ENCODE measurements around the gene HLCS. TPM values are rescaled to one million over a fixed set of nuclear protein-coding genes. Genes with fewer than 3 reads are reported as not detected.

HLCS gene
- total RNA-seq, 1 experiment from 2014 or later = 12.7 TPM

DNA sequence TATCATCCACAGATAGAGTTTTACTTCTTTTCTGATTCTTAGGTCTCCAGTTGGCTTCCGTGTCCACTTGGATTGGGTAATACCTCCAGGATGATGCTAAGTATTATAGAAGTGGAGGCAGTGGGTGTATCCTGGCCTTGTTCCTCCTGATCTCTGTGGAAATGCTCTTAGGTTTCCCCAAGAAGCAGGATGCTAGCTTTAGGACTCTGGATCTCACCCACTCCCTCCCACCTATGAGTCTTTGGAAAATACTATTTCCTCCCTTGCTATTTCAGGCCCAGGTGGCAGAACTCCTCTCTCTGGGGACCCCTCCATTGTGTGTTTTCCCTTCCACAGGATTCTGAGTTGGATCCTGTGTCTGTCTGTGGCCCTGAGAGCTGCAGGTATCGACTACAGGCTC is 180.9 kb downstream of the HLCS start:
- WGBS (ENCODE audit: extremely low coverage, insufficient read length, low lambda C conversion rate) = no CpG with 5 or more reads among the region's 2 CpGs
- H3T11ph ChIP-seq (ENCODE audit: low read length) = no peak overlapping the region
- no peak overlapping the region for H2BK15ac ChIP-seq (ENCODE audit: low read depth, low read length)
- no peak overlapping the region for H2AK5ac ChIP-seq (ENCODE audit: insufficient read length, low read length)
- no peak overlapping the region for H3K23ac ChIP-seq (ENCODE audit: insufficient read length, low read depth, low read length)
- no peak overlapping the region for H3K27ac ChIP-seq (ENCODE audit: insufficient read length, low read depth, low read length)
- no peak overlapping the region for H3K4me2 ChIP-seq (ENCODE audit: insufficient read depth, insufficient read length, low read length)
- Mint-ChIP-seq H3K4me3 (no peak overlapping the region), H3K4me1 (peaks cover 9 to 14% of the 10 kb centered on the region in 2 experiments), H3K36me3 (ENCODE audit: insufficient read depth in 1 of 3, low read depth in 3 of 3) (peaks cover 2 to 11% (median 8%) of the 10 kb centered on the region in 3 experiments; a peak in 5 of 7 replicates), H3K27me3 (ENCODE audit: low read depth) (no peaks in the 10 kb centered on the region), H3K9me3 (peaks cover 9% of the 10 kb centered on the region in 2 experiments), H3K27ac (0 out of 7 replicates have a peak overlapping the region, but pooled peaks of 1 of the 3 experiments have one; percentile 15)
- no peak overlapping the region for H3K4ac ChIP-seq (ENCODE audit: low read depth, low read length)
- peaks cover 2% of the 10 kb centered on the region; the same call in 1 of the 2 replicates for H3K4me1 ChIP-seq (ENCODE audit: insufficient read depth, low read length)
- H2BK5ac ChIP-seq (ENCODE audit: insufficient read length, low read length) = no peak overlapping the region
- no peak overlapping the region for H2BK12ac ChIP-seq (ENCODE audit: insufficient read length, low read depth, low read length)
- H2BK120ac ChIP-seq (ENCODE audit: low read depth, low read length, poor library complexity, severe bottlenecking) = no peak overlapping the region
- no peaks in the 10 kb centered on the region for H3K23me2 ChIP-seq (ENCODE audit: insufficient read length, low read depth, low read length, poor library complexity, severe bottlenecking)
- no peak overlapping the region for H3K18ac ChIP-seq (ENCODE audit: insufficient read length, low read depth, low read length)
- H3K79me1 ChIP-seq (ENCODE audit: insufficient read depth, low read depth, low read length, poor library complexity, severe bottlenecking) = no peaks in the 10 kb centered on the region
- no peak overlapping the region for H2BK20ac ChIP-seq (ENCODE audit: low read depth, low read length, poor library complexity, severe bottlenecking)
- TF ChIP-seq, protein P1, sequence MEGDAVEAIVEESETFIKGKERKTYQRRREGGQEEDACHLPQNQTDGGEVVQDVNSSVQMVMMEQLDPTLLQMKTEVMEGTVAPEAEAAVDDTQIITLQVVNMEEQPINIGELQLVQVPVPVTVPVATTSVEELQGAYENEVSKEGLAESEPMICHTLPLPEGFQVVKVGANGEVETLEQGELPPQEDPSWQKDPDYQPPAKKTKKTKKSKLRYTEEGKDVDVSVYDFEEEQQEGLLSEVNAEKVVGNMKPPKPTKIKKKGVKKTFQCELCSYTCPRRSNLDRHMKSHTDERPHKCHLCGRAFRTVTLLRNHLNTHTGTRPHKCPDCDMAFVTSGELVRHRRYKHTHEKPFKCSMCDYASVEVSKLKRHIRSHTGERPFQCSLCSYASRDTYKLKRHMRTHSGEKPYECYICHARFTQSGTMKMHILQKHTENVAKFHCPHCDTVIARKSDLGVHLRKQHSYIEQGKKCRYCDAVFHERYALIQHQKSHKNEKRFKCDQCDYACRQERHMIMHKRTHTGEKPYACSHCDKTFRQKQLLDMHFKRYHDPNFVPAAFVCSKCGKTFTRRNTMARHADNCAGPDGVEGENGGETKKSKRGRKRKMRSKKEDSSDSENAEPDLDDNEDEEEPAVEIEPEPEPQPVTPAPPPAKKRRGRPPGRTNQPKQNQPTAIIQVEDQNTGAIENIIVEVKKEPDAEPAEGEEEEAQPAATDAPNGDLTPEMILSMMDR (conservative IDR thresholded peaks at IDR 0.05) = no peak
- H3K27me3 ChIP-seq (ENCODE audit: insufficient read depth, low read length) = no peaks in the 10 kb centered on the region
- H4K5ac ChIP-seq (ENCODE audit: insufficient read length, low read depth, low read length) = no peak overlapping the region
- H2AFZ ChIP-seq (ENCODE audit: low read length) = no peak overlapping the region
- no peaks in the 10 kb centered on the region; the same call in 1 of the 2 replicates for H3K79me2 ChIP-seq (ENCODE audit: insufficient read depth, low read length)
- no peak for DNase-seq
- no peak overlapping the region for H4K91ac ChIP-seq (ENCODE audit: insufficient read length, low read depth, low read length)
- H3K9ac ChIP-seq (ENCODE audit: extremely low read depth, insufficient read length, low read length) = no peak overlapping the region
- H3K9me3 ChIP-seq (ENCODE audit: control insufficient read depth, low read depth, low read length) = no peaks in the 10 kb centered on the region
- H3K14ac ChIP-seq (ENCODE audit: insufficient read depth, low read length) = no peak overlapping the region
- H4K8ac ChIP-seq (replicated peaks; ENCODE audit: insufficient read length, low read depth, low read length) = no peak overlapping the region
- no peak overlapping the region for H3K56ac ChIP-seq (ENCODE audit: insufficient read length, low read depth, low read length)
- no peaks in the 10 kb centered on the region for H4K20me1 ChIP-seq (ENCODE audit: control insufficient read depth, insufficient read depth, insufficient read length)

Data from H9 (cell line).